B cell (primary cell): Measurements from ENCODE around the gene LGALS7. TPM values are rescaled to one million over a fixed set of nuclear protein-coding genes. Genes with fewer than 3 reads are reported as not detected.
A peak's percentile ranks its signal among the peaks of the same experiment; 100 is the strongest.

ENCODE experiments used
- ATAC-seq: fragments of 200-7000 bp; cut with Tn5 transposase; one replicate; pipeline ENCODE4 v1.10.0; 2021; ENCODE audit warnings: low read depth, mild to moderate bottlenecking, moderate number of reproducible peaks, moderate library complexity
- CTCF ChIA-PET: fragments of 350-600 bp; sonication (Branson Sonifier 250); formaldehyde crosslinking; loops from one replicate; lab custom pipeline; 2021; ENCODE audit warnings: antibody characterized with exemption, inconsistent platforms; lab: Charles Lee
- POLR2A ChIA-PET: fragments of 350-600 bp; sonication (Branson Sonifier 250); formaldehyde crosslinking; loops from one replicate; lab custom pipeline; 2021; ENCODE audit warnings: antibody characterized with exemption; lab: Charles Lee
- DNase-seq: peaks from one replicate; pipeline ENCODE4 v3.0.0; 2013
- H2AFZ ChIP-seq: 2 replicates; pipeline ENCODE4 v1.6.1; 2012; ENCODE audit warnings: mild to moderate bottlenecking, low read depth, low read length; ENCODE audit not compliant: insufficient read depth, poor library complexity, severe bottlenecking
- H3K27ac ChIP-seq, 2 donors: 1 replicate in 1 of 2; 2 replicates in 1 of 2; pipeline ENCODE4 v1.5.1; 2012 to 2013; ENCODE audit warnings: low read length in 2 of 2, mild to moderate bottlenecking in 2 of 2, moderate library complexity in 1 of 2
- H3K27me3 ChIP-seq, 4 experiments: fragments of 200-600 bp in 1 of 4; sonication (generic) in 1 of 4; replicated peaks in 1 of 4; 1 replicate in 2 of 4; 2 replicates in 2 of 4; pipeline versions ENCODE4 v1.6.1 to v1.7.0; 2013 to 2016; ENCODE audit warnings: low read length in 3 of 4, mild to moderate bottlenecking in 2 of 4, mixed read lengths in 1 of 4, moderate library complexity in 1 of 4; ENCODE audit not compliant: insufficient read depth in 4 of 4, control insufficient read depth in 3 of 4; ENCODE audit errors: control extremely low read depth in 1 of 4
- H3K36me3 ChIP-seq, 2 experiments: replicated peaks in 1 of 2; 1 replicate in 1 of 2; 2 replicates in 1 of 2; pipeline versions ENCODE4 v1.6.1 to v1.7.1; 2013; ENCODE audit warnings: low read length in 1 of 2; ENCODE audit not compliant: insufficient read depth in 2 of 2, control insufficient read depth in 1 of 2; ENCODE audit errors: control extremely low read depth in 1 of 2, extremely low read depth in 1 of 2
- H3K4me1 ChIP-seq, 2 donors: fragments of 200-600 bp in 1 of 2; sonication (generic) in 1 of 2; 1 replicate in 1 of 2; 2 replicates in 1 of 2; pipeline versions ENCODE4 v1.5.1 to v1.6.1; 2013 to 2017; ENCODE audit warnings: low read length in 2 of 2; ENCODE audit not compliant: control insufficient read depth in 2 of 2, insufficient read depth in 2 of 2
- H3K4me2 ChIP-seq: replicated peaks from 2 replicates; pipeline ENCODE3; 2012; ENCODE audit warnings: mild to moderate bottlenecking, low read depth, low read length; ENCODE audit not compliant: poor library complexity, severe bottlenecking
- H3K4me3 ChIP-seq, 5 experiments: fragments of 200-600 bp in 1 of 5; sonication (generic) in 1 of 5; 1 replicate in 3 of 5; 2 replicates in 2 of 5; pipeline versions ENCODE4 v1.5.1 to v1.7.0; 2011 to 2016; ENCODE audit warnings: low read length in 4 of 5, mild to moderate bottlenecking in 4 of 5, low read depth in 2 of 5, control low read depth in 1 of 5, moderate library complexity in 1 of 5; ENCODE audit not compliant: insufficient read depth in 1 of 5; ENCODE audit errors: control extremely low read depth in 1 of 5, extremely low read depth in 1 of 5
- H3K79me2 ChIP-seq: fragments of 200-600 bp; sonication (generic); one replicate; pipeline ENCODE4 v1.6.0; 2016; ENCODE audit warnings: low read length; ENCODE audit not compliant: control insufficient read depth, insufficient read depth
- H3K9ac ChIP-seq: fragments of 200-600 bp; sonication (generic); 2 replicates; pipeline ENCODE4 v1.6.1; 2017; ENCODE audit warnings: mild to moderate bottlenecking, low read length, moderate library complexity
- H3K9me3 ChIP-seq, 3 donors: one replicate each; pipeline versions ENCODE4 v1.6.1 to v1.7.1; 2013; ENCODE audit warnings: low read length in 2 of 3; ENCODE audit not compliant: control insufficient read depth in 2 of 3, insufficient read depth in 1 of 3; ENCODE audit errors: control extremely low read depth in 1 of 3
- H4K20me1 ChIP-seq: 2 replicates; pipeline ENCODE4 v1.6.0; 2012; ENCODE audit warnings: mild to moderate bottlenecking, low read length; ENCODE audit not compliant: insufficient read depth, control insufficient read depth, poor library complexity, severe bottlenecking
- H3K27ac Mint-ChIP-seq: one replicate; pipeline ENCODE4 v1.8.0; 2021; ENCODE audit warnings: mixed read lengths
- H3K27me3 Mint-ChIP-seq: one replicate; pipeline ENCODE4 v1.8.0; 2021; ENCODE audit warnings: mixed read lengths
- H3K4me1 Mint-ChIP-seq: one replicate; pipeline ENCODE4 v1.8.0; 2021; ENCODE audit warnings: mixed read lengths
- H3K4me3 Mint-ChIP-seq: one replicate; pipeline ENCODE4 v1.8.0; 2021; ENCODE audit warnings: mixed read lengths
- H3K9me3 Mint-ChIP-seq: one replicate; pipeline ENCODE4 v1.8.0; 2022; ENCODE audit warnings: mixed read lengths; ENCODE audit not compliant: insufficient read depth
- CTCF ChIP-seq: fragments of 200-600 bp; IDR thresholded peaks from one replicate; pipeline ENCODE4 v1.8.0; 2022; ENCODE audit warnings: antibody characterized with exemption, mild to moderate bottlenecking
- EZH2 ChIP-seq: IDR thresholded peaks from 2 replicates; pipeline ENCODE4 v1.6.1; 2012; ENCODE audit warnings: borderline replicate concordance, low read depth, mild to moderate bottlenecking, moderate library complexity, low read length; ENCODE audit not compliant: insufficient read depth, poor library complexity, severe bottlenecking
- WGBS: methylation state at CpG from one replicate; pipeline ENCODE4 v1.1.5; 2013; ENCODE audit warnings: missing lambda C conversion rate; ENCODE audit not compliant: insufficient coverage; 5-methylcytosine and 5-hydroxymethylcytosine counted together
- intact Hi-C: fragments of 100-400 bp; cut with micrococcal nuclease; formaldehyde crosslinking; loops from one replicate; pipeline ENCODE4 v1.10.0; 2022
- polyA plus RNA-seq: library from polyadenylated mRNA; depleted of rRNA; stranded (reverse); fragments of >200 nt; gene quantifications from 2 replicates; pipeline ENCODE4 v1.2.3, GENCODE V29; 2012
- total RNA-seq, 2 donors: library from RNA; stranded (reverse); fragments of 120-200 nt in 1 of 2; gene quantifications; 1 replicate in 1 of 2; 2 replicates in 1 of 2; pipeline versions ENCODE4 v1.2.3 to v1.2.4, GENCODE V29; 2013 to 2022

LGALS7 gene
- total and polyA plus RNA-seq, 2 donors (not counting 1 experiment from before 2014, with no cell fraction given): not detected

DNA sequence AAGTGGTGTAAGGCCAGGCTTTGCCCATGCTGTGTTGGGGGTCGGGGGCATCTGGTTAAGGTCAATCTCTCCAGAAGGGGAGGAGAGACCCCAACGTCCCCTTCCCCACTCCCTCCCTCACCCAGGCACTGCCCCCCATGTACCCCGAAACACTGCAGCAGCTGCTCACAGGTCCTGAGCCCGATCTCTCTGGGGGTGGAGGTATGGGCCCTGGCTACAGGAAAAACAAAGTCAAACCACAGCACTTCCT, 39.2 kb downstream of the LGALS7 start:
- no peaks in the 10 kb centered on the region for H4K20me1 ChIP-seq
- WGBS: no CpG with 5 or more reads among the region's 4 CpGs
- POLR2A ChIA-PET: interaction anchor here (0.6 to 1.4 kb wide), 5 partner anchors 99 to 196 kb away, joined by 3 to 14 read pairs (median 4); partner anchors contain the start of genes MRPS12 and SARS2
- intact Hi-C loops: loop anchor here (1.0 to 10.0 kb wide), 8 partner anchors 33 to 332 kb away; partner anchors contain the start of genes ACTN4, ECH1, EIF3K and FAM98C
- H3K4me3 ChIP-seq: peak overlapping the region in 4 of 5 experiments; percentile 57 to 86 (median 80)
- H2AFZ ChIP-seq: peak overlapping the region; percentile 77
- CTCF ChIA-PET: interaction anchor here (1.0 to 5.2 kb wide), 10 partner anchors 8 to 331 kb away, joined by 3 to 51 read pairs (median 5); partner anchors contain the start of genes ACTN4, ECH1, FAM98C and MRPS12
- peak overlapping the region; percentile 86 for H3K9ac ChIP-seq
- H3K9me3 Mint-ChIP-seq: no peaks in the 10 kb centered on the region
- peak; percentile 23 for ATAC-seq
- H3K27me3 Mint-ChIP-seq: no peaks in the 10 kb centered on the region
- peaks cover 0 to 10% of the 10 kb centered on the region in 2 experiments for H3K36me3 ChIP-seq
- TF ChIP-seq CTCF (no peak), EZH2 (no peak)
- no peak for DNase-seq
- H3K27me3 ChIP-seq: no peaks in the 10 kb centered on the region
- peaks cover 43% of the 10 kb centered on the region for H3K4me1 Mint-ChIP-seq
- H3K27ac ChIP-seq: peak overlapping the region; percentile 65 to 74
- peaks cover 0 to 8% (median 0%) of the 10 kb centered on the region in 3 donors for H3K9me3 ChIP-seq
- H3K27ac Mint-ChIP-seq: peak overlapping the region; percentile 95
- peak overlapping the region; percentile 84 for H3K4me2 ChIP-seq
- H3K4me1 ChIP-seq: peaks cover 29 to 44% of the 10 kb centered on the region in 2 donors
- peaks cover 11% of the 10 kb centered on the region for H3K79me2 ChIP-seq
- H3K4me3 Mint-ChIP-seq: peak overlapping the region; percentile 87

DNA sequence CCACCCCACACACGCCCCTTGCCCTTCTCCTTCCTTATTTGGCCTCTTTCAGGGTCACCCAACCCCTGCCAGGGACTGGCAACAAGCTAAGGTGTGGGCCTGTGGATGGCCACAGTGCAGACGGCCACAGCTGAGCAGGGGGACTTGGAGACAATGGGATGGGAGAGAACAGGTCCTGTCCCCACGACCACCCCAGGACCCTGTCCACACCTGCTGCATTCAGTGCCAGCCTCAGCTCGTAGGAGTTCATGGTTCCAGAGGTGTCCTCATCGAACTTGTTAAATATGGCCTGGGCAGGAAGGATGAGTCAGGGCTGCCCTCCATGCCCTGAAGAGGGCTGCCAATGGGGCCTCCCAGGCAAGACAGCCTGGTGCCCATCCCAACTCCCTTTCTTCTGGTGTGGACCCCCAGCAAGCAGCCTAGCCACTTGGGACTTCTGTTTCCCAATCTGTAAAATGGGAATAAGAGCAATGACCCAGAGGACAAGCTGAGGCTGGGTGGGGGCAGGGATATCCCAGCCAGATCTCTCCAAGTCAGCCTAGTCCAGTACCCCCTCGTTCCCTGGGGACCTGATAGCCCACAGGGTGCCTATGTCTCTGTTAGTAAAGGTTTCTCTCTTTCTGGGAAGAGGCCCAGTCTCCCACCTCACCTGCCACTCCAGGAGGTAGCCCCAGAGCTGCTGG, 39.7 kb downstream of the LGALS7 start:
- peak overlapping the region; percentile 86 for H3K9ac ChIP-seq
- peaks cover 40% of the 10 kb centered on the region for H3K4me1 Mint-ChIP-seq
- ATAC-seq: no peak
- H3K27me3 Mint-ChIP-seq: no peaks in the 10 kb centered on the region
- TF ChIP-seq EZH2: no peak
- TF ChIP-seq CTCF: no peak
- H3K4me3 ChIP-seq: peak overlapping the region in 4 of 5 experiments; percentile 57 to 86 (median 80)
- ChIA-PET CTCF (interaction anchor here (0.7 to 5.2 kb wide), 12 partner anchors 7 to 197 kb away, joined by 3 to 51 read pairs (median 4); partner anchors contain the start of genes ACTN4, ECH1, MRPS12 and NFKBIB), POLR2A (interaction anchor here (0.6 to 1.4 kb wide), 5 partner anchors 100 to 687 kb away, joined by 3 to 14 read pairs (median 3); partner anchors contain the start of genes MRPS12 and SARS2)
- no peaks in the 10 kb centered on the region for H4K20me1 ChIP-seq
- H3K27ac Mint-ChIP-seq: peak overlapping the region; percentile 95
- peak overlapping the region; percentile 65 to 74 for H3K27ac ChIP-seq
- H3K27me3 ChIP-seq: no peaks in the 10 kb centered on the region
- peaks cover 0 to 11% of the 10 kb centered on the region in 2 experiments for H3K36me3 ChIP-seq
- 89% methylated on average over 3 of the region's 6 CpGs for WGBS
- H3K79me2 ChIP-seq: peaks cover 11% of the 10 kb centered on the region
- intact Hi-C loops: loop anchor here (1.0 to 10.0 kb wide), 8 partner anchors 34 to 331 kb away; partner anchors contain the start of genes ACTN4, ECH1, EIF3K and FAM98C
- peak overlapping the region; percentile 87 for H3K4me3 Mint-ChIP-seq
- H3K9me3 Mint-ChIP-seq: no peaks in the 10 kb centered on the region
- peaks cover 29 to 44% of the 10 kb centered on the region in 2 donors for H3K4me1 ChIP-seq
- H3K9me3 ChIP-seq: peaks cover 0 to 6% (median 0%) of the 10 kb centered on the region in 3 donors
- DNase-seq: no peak
- H3K4me2 ChIP-seq: peak overlapping the region; percentile 84
- H2AFZ ChIP-seq: peak overlapping the region; percentile 77
